A549 (cell line): ENCODE results near the gene PPP2R3A.

ENCODE experiments used
- CEBPB ChIP-seq, 2 experiments: fragments of >200 bp in 1 of 2; sonication (Bioruptor Twin) in 1 of 2; formaldehyde crosslinking in 1 of 2; IDR thresholded peaks; 2 replicates each; pipeline ENCODE4 v1.6.1; 2012 to 2016
- EP300 ChIP-seq, 2 experiments: fragments of >200 bp; sonication (Bioruptor Twin); formaldehyde crosslinking; IDR thresholded peaks; 2 replicates in 1 of 2; 3 replicates in 1 of 2; pipeline ENCODE4 v1.6.1; 2016 to 2017
- JUNB ChIP-seq: fragments of >200 bp; sonication (Bioruptor Twin); formaldehyde crosslinking; IDR thresholded peaks from 2 replicates; pipeline ENCODE4 v1.6.1; 2016
- POLR2A ChIP-seq: IDR thresholded peaks from 2 replicates; pipeline ENCODE4 v1.6.1; 2012; ENCODE audit warnings: mild to moderate bottlenecking, low read length
- RNF2 ChIP-seq: fragments of 200-600 bp; sonication (generic); IDR thresholded peaks from 2 replicates; pipeline ENCODE4 v1.6.1; 2016; ENCODE audit warnings: low read depth, mild to moderate bottlenecking, antibody characterized with exemption, moderate library complexity, borderline replicate concordance
- SMC3 ChIP-seq: fragments of >200 bp; sonication (Bioruptor Twin); formaldehyde crosslinking; IDR thresholded peaks from 3 replicates; pipeline ENCODE4 v1.6.1; 2018; ENCODE audit warnings: inconsistent platforms
- TF ChIP-seq, protein P1 (sequence below): fragments of >200 bp; sonication (Bioruptor Twin); formaldehyde crosslinking; IDR thresholded peaks from 3 replicates; pipeline ENCODE4 v1.5.1; 2016
- TF ChIP-seq, protein P2 (sequence below): fragments of >200 bp; sonication (Bioruptor Twin); formaldehyde crosslinking; IDR thresholded peaks from 3 replicates; pipeline ENCODE4 v1.6.1; 2016

DNA sequence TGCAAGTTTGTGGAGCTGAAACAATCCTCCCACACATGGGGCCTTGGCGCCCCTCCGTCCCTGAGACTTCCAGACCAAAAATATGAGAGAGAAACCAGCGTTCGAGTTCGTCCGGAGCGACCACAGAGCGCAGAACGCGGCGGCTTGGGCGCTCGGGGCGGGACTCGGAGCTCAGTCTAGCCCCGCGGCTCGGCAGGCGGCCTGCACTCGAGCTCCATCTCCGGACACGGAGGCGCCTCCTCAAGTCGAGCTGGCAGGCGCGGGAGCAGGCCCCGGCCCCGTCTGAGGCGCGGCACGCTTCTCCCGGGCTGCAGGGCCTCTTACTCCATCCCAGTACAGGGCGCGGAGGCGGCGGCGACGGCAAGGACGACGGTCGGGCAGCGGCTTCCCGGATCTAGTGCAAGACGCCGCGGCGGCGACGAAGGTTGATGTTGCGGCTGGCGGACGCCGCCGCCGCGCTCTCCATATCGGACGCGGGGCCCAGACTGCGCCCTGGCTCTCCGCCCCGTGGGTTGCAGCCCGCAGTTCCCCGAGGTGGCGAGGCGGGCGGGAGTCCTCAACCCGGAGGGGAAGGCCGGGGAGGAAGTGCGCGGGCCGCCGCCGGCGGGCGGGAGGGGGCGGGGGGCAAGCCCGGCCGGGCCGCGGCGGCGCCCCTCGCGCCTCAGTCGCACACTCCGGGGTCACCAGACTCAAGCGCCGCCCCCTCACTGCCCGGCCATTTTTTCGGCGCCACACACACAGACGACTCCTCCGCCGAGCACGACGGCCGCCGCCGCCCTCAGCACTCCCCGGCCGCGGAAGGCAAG, 229.9 kb downstream of the PPP2R3A start:
- TF ChIP-seq, protein P1, sequence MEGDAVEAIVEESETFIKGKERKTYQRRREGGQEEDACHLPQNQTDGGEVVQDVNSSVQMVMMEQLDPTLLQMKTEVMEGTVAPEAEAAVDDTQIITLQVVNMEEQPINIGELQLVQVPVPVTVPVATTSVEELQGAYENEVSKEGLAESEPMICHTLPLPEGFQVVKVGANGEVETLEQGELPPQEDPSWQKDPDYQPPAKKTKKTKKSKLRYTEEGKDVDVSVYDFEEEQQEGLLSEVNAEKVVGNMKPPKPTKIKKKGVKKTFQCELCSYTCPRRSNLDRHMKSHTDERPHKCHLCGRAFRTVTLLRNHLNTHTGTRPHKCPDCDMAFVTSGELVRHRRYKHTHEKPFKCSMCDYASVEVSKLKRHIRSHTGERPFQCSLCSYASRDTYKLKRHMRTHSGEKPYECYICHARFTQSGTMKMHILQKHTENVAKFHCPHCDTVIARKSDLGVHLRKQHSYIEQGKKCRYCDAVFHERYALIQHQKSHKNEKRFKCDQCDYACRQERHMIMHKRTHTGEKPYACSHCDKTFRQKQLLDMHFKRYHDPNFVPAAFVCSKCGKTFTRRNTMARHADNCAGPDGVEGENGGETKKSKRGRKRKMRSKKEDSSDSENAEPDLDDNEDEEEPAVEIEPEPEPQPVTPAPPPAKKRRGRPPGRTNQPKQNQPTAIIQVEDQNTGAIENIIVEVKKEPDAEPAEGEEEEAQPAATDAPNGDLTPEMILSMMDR = no peak
- TF ChIP-seq RNF2 (no peak), POLR2A (no peak), SMC3 (no peak), EP300 (IDR thresholded peaks at IDR 0.05) (no peak), JUNB (no peak), CEBPB (IDR thresholded peaks at IDR 0.05) (no peak)
- TF ChIP-seq, protein P2, sequence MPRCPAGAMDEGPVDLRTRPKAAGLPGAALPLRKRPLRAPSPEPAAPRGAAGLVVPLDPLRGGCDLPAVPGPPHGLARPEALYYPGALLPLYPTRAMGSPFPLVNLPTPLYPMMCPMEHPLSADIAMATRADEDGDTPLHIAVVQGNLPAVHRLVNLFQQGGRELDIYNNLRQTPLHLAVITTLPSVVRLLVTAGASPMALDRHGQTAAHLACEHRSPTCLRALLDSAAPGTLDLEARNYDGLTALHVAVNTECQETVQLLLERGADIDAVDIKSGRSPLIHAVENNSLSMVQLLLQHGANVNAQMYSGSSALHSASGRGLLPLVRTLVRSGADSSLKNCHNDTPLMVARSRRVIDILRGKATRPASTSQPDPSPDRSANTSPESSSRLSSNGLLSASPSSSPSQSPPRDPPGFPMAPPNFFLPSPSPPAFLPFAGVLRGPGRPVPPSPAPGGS = 0 out of 3 replicates have a peak, but pooled peaks have one; percentile 68
